NB4 (cell line): ENCODE measurements around the gene MEGF11.

Source experiments
- DNase-seq: peaks from one replicate; pipeline ENCODE4 v3.0.0; 2010; ENCODE audit warnings: low read depth
- H3K4me3 ChIP-seq: one replicate; pipeline ENCODE4 v1.5.1; 2011; ENCODE audit warnings: mild to moderate bottlenecking, low read depth, low read length, moderate library complexity
- MYC ChIP-seq: IDR thresholded peaks from 2 replicates; pipeline ENCODE4 v1.6.1; 2011; ENCODE audit warnings: low read depth, low read length
- POLR2A ChIP-seq: IDR thresholded peaks from 2 replicates; pipeline ENCODE4 v1.6.1; 2011; ENCODE audit warnings: mild to moderate bottlenecking; ENCODE audit not compliant: insufficient read length; ENCODE audit errors: extremely low read depth
- TF ChIP-seq, protein P1 (sequence below): IDR thresholded peaks from one replicate; pipeline ENCODE4 v1.5.1; 2012; ENCODE audit warnings: low read depth, low read length
- TF ChIP-seq, protein P2 (sequence below): IDR thresholded peaks from 2 replicates; pipeline ENCODE4 v1.6.1; 2011; ENCODE audit warnings: low read depth, low read length

The MEGF11 gene

DNA sequence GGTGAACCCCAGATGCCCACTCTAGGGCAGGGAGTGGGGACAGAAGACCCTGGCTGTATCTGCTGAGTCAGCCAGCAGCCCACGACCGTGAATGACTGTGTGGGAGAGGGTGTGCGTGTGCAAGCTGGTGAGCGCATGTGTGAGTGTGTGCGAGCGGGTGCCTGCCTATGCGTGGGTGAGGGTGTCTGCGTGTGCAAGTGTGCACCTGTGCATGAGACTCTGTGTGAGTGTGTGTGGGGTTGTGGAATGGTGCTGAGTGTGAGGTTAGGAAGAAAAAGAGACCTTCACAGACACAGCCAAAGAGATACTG is 235.1 kb downstream of the MEGF11 start:
- H3K4me3 ChIP-seq, result no peak overlapping the region
- DNase-seq, result no peak
- no peak for TF ChIP-seq MYC
- TF ChIP-seq, protein P1, sequence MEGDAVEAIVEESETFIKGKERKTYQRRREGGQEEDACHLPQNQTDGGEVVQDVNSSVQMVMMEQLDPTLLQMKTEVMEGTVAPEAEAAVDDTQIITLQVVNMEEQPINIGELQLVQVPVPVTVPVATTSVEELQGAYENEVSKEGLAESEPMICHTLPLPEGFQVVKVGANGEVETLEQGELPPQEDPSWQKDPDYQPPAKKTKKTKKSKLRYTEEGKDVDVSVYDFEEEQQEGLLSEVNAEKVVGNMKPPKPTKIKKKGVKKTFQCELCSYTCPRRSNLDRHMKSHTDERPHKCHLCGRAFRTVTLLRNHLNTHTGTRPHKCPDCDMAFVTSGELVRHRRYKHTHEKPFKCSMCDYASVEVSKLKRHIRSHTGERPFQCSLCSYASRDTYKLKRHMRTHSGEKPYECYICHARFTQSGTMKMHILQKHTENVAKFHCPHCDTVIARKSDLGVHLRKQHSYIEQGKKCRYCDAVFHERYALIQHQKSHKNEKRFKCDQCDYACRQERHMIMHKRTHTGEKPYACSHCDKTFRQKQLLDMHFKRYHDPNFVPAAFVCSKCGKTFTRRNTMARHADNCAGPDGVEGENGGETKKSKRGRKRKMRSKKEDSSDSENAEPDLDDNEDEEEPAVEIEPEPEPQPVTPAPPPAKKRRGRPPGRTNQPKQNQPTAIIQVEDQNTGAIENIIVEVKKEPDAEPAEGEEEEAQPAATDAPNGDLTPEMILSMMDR, result no peak
- TF ChIP-seq, protein P2, sequence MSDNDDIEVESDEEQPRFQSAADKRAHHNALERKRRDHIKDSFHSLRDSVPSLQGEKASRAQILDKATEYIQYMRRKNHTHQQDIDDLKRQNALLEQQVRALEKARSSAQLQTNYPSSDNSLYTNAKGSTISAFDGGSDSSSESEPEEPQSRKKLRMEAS, result no peak
- no peak for TF ChIP-seq POLR2A

DNA sequence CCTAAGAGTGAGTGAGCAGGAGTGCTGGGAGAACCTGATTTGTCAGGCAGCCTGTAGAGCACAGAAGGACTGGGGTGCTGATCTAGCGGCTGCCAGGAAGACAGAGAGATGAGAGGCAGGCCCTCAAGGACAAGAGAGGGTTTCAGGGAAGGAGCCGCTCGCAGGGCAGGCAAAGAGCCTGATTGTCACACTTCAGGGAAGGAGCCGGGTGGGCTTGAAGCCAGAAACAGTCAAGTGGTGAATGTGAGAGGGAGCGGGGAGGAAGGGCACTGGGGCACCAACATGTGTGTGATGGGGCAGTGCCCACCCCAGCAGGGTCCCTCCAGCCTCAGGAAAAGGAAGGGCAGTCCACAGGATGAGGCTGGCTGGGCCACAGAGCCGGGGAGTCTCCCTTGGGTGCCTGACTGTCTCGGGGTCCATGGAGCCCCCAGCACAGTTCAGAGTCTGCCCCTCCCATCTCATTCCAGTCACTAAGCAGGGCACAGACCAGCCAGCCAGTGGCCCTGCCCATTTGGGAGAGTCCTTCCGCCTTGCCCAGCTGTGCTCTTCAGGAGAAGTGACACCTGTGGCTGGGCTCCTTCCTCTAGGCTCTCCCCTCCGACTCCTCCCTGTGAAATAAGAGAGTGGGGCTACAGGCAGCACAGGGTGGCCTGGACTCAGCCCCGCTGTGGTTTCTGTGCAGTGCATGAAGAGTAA is 235.6 kb downstream of the MEGF11 start:
- DNase-seq, result no peak
- no peak overlapping the region for H3K4me3 ChIP-seq
- TF ChIP-seq, protein P1, result no peak
- TF ChIP-seq MYC (no peak), POLR2A (no peak)
- TF ChIP-seq, protein P2, result no peak

DNA sequence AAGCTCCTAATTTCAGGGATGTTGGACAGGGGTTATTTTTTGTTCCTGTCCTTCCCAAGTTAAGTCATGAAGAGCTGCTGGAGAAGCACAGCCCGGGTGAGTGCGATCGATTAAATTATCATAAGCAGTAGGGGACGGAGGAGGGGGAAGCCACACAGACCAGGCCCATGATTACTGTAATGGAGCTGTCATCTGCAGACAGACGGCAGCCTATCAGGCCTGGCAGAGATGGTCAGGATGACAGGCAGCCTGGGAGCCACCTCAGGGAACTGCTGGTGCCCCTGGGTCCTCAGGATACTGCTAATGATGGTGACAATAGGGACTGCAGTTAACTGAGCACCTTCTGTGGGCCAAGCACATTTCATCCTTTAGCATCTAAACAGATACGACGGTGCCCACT is 236.6 kb downstream of the MEGF11 start:
- no peak for DNase-seq
- no peak overlapping the region for H3K4me3 ChIP-seq
- TF ChIP-seq, protein P2, result no peak
- TF ChIP-seq POLR2A, result no peak
- TF ChIP-seq, protein P1, result no peak

DNA sequence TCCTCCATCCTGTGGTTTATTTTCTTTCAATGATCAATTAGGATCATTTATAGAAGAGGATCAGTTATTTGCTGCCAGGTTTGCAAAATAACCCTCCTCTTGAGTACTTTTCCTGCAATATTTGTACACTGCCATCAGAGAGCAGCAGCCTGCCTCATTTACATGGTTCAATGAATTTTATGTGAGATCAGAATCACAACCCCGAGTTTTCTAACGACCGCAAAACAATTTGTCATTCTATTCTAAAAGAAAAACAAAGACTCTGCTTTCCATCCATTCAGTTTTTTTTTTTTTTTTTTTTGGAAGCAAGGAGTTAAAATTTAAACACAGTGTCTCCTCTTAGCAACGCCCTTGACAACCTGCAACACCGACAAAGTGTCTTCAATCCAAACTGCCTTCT is 237.4 kb downstream of the MEGF11 start:
- TF ChIP-seq POLR2A, result no peak
- TF ChIP-seq, protein P1, result no peak
- no peak for TF ChIP-seq MYC
- DNase-seq, result no peak
- H3K4me3 ChIP-seq, result no peak overlapping the region

DNA sequence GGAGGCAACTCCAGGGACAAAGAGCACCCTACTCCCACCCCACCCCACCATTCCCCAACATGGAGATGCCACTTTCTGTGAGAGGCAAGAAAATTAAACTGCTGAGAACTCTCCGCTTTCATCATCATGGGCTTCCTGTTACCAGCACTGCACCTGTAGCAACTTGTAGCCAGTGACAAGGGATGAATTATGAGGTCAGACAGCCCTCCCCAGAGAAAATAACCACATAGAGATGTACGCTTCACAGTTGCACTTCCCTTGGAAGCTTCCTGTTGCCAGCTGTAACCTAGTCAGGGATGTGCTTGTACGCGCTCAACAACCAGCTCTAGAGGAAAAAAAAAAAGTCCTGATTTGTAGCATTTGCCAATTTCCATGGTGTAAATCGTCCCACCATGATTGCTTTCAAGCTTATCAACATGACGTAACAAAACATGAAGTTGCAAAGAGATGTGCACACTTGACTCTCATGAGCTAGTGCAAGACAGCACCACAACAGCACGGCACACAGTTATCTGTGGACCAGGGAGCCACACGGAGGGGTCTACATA is 238.8 kb downstream of the MEGF11 start:
- H3K4me3 ChIP-seq, result no peak overlapping the region
- TF ChIP-seq, protein P1, result no peak
- TF ChIP-seq, protein P2, result no peak
- TF ChIP-seq POLR2A, result no peak
- DNase-seq, result no peak

DNA sequence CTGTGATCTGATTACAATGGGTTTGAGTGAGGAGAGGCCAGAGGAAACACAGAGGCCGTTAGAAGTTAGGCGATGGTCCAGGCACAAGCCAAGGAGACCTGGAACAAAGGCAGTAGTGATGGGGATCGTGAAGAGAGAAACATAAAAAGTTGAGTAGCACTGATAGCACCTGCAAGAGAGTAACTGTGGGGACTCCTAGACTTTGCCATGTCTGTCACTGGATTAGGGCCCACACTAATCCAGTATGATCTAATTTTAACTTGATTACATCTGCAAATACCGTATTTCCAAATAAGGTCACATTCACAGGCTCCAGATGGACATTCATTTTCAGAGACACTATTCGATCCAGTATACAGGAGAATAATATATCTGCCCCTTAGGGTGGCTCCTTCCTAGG is 239.5 kb downstream of the MEGF11 start:
- TF ChIP-seq, protein P1, result no peak
- no peak for TF ChIP-seq POLR2A
- TF ChIP-seq, protein P2, result no peak
- DNase-seq, result no peak
- no peak overlapping the region for H3K4me3 ChIP-seq
